ENCODE measurements around the gene CMTM6.
"Not testable (repeated sequence)": the region's sequence is repeated elsewhere in the genome, so short reads cannot be mapped to it uniquely, and the experiment has no call there.

CMTM6 gene

DNA sequence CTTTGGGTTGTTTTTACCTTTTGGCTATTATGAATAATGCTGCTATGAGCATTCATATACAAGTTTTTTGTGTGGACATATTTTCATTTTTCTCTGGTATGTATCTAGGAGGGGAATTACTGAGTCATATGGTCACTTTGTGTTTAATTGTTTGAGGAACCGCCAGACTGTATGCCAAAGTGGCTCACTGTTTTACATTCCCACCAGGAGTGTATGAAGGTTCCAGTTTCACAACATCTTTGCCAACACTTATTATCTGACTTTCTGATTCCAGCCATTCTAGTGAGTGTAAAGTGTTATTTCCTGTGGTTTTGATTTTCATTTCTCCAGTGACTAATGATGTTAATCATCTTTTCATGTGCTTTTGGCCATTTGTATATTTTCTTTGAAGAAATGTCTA lies 59.2 kb downstream of the CMTM6 start:
- no peak for ATAC-seq

DNA sequence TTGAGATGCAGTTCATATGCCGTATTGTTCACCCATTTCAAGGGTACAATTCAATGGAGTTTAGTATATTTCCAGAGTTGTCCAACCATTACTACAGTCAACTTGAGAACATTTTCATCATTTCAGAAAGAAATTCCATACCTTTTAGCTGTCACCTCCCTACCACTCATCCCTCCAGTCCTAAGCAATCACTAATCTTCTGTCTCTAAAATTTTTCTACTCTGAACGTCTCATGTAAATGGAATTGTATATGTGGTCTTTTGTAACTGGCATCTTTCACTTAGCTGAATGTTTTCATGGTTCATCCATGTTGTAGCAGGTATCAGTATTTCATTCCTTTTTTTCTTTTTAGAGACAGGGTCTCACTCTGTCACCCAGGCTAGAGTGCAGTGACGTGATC lies 59.9 kb downstream of the CMTM6 start:
- TF ChIP-seq SNAI2 (CRISPR knock-in tag; IDR thresholded peaks at IDR 0.05) (no peak), ZFP30 (CRISPR knock-in tag; IDR thresholded peaks at IDR 0.05) (no peak), BACH2 (CRISPR knock-in tag; IDR thresholded peaks at IDR 0.05; ENCODE audit: borderline replicate concordance) (no peak), GLIS3 (CRISPR knock-in tag; IDR thresholded peaks at IDR 0.05) (no peak), ZNF8 (CRISPR knock-in tag; IDR thresholded peaks at IDR 0.05) (no peak), OSR1 (CRISPR knock-in tag; IDR thresholded peaks at IDR 0.05) (no peak), ZNF70 (CRISPR knock-in tag; IDR thresholded peaks at IDR 0.05) (no peak), PPARA (CRISPR knock-in tag; IDR thresholded peaks at IDR 0.05; ENCODE audit: borderline replicate concordance) (no peak), ARNTL (CRISPR knock-in tag; IDR thresholded peaks at IDR 0.05; ENCODE audit: borderline replicate concordance, low read depth) (no peak)
- TF ChIP-seq, protein P1, sequence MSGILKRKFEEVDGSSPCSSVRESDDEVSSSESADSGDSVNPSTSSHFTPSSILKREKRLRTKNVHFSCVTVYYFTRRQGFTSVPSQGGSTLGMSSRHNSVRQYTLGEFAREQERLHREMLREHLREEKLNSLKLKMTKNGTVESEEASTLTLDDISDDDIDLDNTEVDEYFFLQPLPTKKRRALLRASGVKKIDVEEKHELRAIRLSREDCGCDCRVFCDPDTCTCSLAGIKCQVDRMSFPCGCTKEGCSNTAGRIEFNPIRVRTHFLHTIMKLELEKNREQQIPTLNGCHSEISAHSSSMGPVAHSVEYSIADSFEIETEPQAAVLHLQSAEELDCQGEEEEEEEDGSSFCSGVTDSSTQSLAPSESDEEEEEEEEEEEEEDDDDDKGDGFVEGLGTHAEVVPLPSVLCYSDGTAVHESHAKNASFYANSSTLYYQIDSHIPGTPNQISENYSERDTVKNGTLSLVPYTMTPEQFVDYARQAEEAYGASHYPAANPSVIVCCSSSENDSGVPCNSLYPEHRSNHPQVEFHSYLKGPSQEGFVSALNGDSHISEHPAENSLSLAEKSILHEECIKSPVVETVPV (CRISPR knock-in tag; IDR thresholded peaks at IDR 0.05), result no peak
- TF ChIP-seq, protein P2, sequence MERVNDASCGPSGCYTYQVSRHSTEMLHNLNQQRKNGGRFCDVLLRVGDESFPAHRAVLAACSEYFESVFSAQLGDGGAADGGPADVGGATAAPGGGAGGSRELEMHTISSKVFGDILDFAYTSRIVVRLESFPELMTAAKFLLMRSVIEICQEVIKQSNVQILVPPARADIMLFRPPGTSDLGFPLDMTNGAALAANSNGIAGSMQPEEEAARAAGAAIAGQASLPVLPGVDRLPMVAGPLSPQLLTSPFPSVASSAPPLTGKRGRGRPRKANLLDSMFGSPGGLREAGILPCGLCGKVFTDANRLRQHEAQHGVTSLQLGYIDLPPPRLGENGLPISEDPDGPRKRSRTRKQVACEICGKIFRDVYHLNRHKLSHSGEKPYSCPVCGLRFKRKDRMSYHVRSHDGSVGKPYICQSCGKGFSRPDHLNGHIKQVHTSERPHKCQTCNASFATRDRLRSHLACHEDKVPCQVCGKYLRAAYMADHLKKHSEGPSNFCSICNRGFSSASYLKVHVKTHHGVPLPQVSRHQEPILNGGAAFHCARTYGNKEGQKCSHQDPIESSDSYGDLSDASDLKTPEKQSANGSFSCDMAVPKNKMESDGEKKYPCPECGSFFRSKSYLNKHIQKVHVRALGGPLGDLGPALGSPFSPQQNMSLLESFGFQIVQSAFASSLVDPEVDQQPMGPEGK (CRISPR knock-in tag; IDR thresholded peaks at IDR 0.05; ENCODE audit: borderline replicate concordance), result no peak
- ATAC-seq, result no peak; the same call in 2 of the 3 replicates

More for the DNA sequence above, 59.2 kb downstream of the CMTM6 start:
- TF ChIP-seq ZNF70 (CRISPR knock-in tag; IDR thresholded peaks at IDR 0.05) (peak; percentile 75), ZC3H10 (CRISPR knock-in tag; IDR thresholded peaks at IDR 0.05) (no peak)

DNA sequence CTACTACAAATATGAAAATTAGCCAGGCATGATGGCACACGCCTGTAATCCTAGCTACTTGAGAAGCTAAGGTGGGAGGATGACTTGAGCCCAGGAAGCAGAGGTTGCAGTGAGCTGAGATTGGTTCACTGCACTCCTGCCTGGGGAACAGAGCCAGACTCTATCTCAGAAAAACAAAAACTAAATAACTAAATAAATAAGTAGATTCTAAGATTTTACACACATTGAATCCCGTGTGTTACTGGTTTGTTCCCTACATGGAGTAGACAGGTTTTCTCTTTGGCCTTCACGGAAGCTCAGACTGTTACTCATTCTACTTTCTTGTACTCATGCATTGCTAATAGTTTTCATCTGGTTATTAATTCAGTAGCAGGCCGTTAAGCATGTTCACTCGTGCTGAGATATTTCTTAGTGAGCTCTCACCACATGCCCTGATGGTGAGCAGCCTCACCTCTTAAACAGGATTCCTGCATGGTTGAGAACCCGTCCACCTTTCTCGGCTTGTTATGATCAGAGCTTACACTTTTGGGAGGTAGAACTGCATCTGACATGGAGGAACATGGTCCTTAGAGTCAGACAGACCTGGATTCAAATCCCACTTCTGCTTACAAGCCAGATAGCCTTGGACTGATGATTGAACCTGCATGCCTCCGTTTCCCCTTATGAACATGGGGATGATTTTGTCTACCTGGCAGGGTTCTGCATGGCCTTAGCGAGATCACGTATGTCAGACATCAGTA lies 61.9 kb downstream of the CMTM6 start:
- no peak for ATAC-seq
- TF ChIP-seq SNAI2 (CRISPR knock-in tag; IDR thresholded peaks at IDR 0.05) (no peak), ZNF565 (CRISPR knock-in tag; conservative IDR thresholded peaks at IDR 0.05; ENCODE audit: low read depth) (no peak), ZC3H10 (CRISPR knock-in tag; IDR thresholded peaks at IDR 0.05) (no peak), ZNF8 (CRISPR knock-in tag; IDR thresholded peaks at IDR 0.05) (no peak), PPARA (CRISPR knock-in tag; IDR thresholded peaks at IDR 0.05; ENCODE audit: borderline replicate concordance) (no peak), ARNTL (CRISPR knock-in tag; IDR thresholded peaks at IDR 0.05; ENCODE audit: borderline replicate concordance, low read depth) (no peak), TOX (CRISPR knock-in tag; IDR thresholded peaks at IDR 0.05; ENCODE audit: borderline replicate concordance) (no peak), BACH2 (CRISPR knock-in tag; IDR thresholded peaks at IDR 0.05; ENCODE audit: borderline replicate concordance) (no peak), CSDC2 (CRISPR knock-in tag; IDR thresholded peaks at IDR 0.05) (no peak), ZFP3 (CRISPR knock-in tag; IDR thresholded peaks at IDR 0.05) (no peak), GLIS3 (CRISPR knock-in tag; IDR thresholded peaks at IDR 0.05) (no peak), ZFP30 (CRISPR knock-in tag; IDR thresholded peaks at IDR 0.05) (no peak), ZNF70 (CRISPR knock-in tag; IDR thresholded peaks at IDR 0.05) (no peak), TCF4 (CRISPR knock-in tag; IDR thresholded peaks at IDR 0.05; ENCODE audit: borderline replicate concordance) (no peak)
- TF ChIP-seq, protein P1 (CRISPR knock-in tag; IDR thresholded peaks at IDR 0.05), result no peak
- TF ChIP-seq, protein P3, sequence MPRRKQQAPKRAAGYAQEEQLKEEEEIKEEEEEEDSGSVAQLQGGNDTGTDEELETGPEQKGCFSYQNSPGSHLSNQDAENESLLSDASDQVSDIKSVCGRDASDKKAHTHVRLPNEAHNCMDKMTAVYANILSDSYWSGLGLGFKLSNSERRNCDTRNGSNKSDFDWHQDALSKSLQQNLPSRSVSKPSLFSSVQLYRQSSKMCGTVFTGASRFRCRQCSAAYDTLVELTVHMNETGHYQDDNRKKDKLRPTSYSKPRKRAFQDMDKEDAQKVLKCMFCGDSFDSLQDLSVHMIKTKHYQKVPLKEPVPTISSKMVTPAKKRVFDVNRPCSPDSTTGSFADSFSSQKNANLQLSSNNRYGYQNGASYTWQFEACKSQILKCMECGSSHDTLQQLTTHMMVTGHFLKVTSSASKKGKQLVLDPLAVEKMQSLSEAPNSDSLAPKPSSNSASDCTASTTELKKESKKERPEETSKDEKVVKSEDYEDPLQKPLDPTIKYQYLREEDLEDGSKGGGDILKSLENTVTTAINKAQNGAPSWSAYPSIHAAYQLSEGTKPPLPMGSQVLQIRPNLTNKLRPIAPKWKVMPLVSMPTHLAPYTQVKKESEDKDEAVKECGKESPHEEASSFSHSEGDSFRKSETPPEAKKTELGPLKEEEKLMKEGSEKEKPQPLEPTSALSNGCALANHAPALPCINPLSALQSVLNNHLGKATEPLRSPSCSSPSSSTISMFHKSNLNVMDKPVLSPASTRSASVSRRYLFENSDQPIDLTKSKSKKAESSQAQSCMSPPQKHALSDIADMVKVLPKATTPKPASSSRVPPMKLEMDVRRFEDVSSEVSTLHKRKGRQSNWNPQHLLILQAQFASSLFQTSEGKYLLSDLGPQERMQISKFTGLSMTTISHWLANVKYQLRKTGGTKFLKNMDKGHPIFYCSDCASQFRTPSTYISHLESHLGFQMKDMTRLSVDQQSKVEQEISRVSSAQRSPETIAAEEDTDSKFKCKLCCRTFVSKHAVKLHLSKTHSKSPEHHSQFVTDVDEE (CRISPR knock-in tag; IDR thresholded peaks at IDR 0.05), result no peak
- TF ChIP-seq, protein P2 (CRISPR knock-in tag; IDR thresholded peaks at IDR 0.05; ENCODE audit: borderline replicate concordance), result no peak

DNA sequence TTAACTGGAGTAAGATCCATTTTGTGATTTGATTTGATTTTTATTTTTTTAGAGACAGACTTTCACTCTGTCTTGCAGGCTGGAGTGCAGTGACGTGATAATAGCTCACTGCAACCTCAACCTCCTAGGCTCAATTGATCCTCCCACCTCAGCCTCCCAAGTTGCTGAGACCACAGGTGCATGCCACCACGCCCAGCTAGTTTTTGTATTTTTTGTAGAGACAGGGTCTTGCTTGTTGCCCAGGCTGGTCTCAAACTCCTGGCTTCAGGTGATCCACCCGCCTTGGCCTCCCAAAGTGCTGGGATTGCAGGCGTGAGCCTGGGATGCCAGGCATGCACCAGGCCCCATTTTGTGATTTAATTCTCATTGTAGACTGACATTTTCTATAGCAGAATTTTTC lies 63.2 kb downstream of the CMTM6 start:
- not testable (repeated sequence) for ATAC-seq
